B cell (primary cell): Measurements from ENCODE around the gene SEC22B. TPM values are rescaled to one million over a fixed set of nuclear protein-coding genes. Genes with fewer than 3 reads are reported as not detected.
"Not testable (repeated sequence)": the region's sequence is repeated elsewhere in the genome, so short reads cannot be mapped to it uniquely, and the experiment has no call there.

Source experiments
- ATAC-seq: fragments of 200-7000 bp; cut with Tn5 transposase; one replicate; pipeline ENCODE4 v1.10.0; 2021; ENCODE audit warnings: low read depth, mild to moderate bottlenecking, moderate number of reproducible peaks, moderate library complexity
- CTCF ChIA-PET: fragments of 350-600 bp; sonication (Branson Sonifier 250); formaldehyde crosslinking; loops from one replicate; lab custom pipeline; 2021; ENCODE audit warnings: antibody characterized with exemption, inconsistent platforms; lab: Charles Lee
- POLR2A ChIA-PET: fragments of 350-600 bp; sonication (Branson Sonifier 250); formaldehyde crosslinking; loops from one replicate; lab custom pipeline; 2021; ENCODE audit warnings: antibody characterized with exemption; lab: Charles Lee
- DNase-seq: peaks from one replicate; pipeline ENCODE4 v3.0.0; 2013
- H2AFZ ChIP-seq: 2 replicates; pipeline ENCODE4 v1.6.1; 2012; ENCODE audit warnings: mild to moderate bottlenecking, low read depth, low read length; ENCODE audit not compliant: insufficient read depth, poor library complexity, severe bottlenecking
- H3K27ac ChIP-seq, 2 donors: 1 replicate in 1 of 2; 2 replicates in 1 of 2; pipeline ENCODE4 v1.5.1; 2012 to 2013; ENCODE audit warnings: low read length in 2 of 2, mild to moderate bottlenecking in 2 of 2, moderate library complexity in 1 of 2
- H3K27me3 ChIP-seq, 4 experiments: fragments of 200-600 bp in 1 of 4; sonication (generic) in 1 of 4; replicated peaks in 1 of 4; 1 replicate in 2 of 4; 2 replicates in 2 of 4; pipeline versions ENCODE4 v1.6.1 to v1.7.0; 2013 to 2016; ENCODE audit warnings: low read length in 3 of 4, mild to moderate bottlenecking in 2 of 4, mixed read lengths in 1 of 4, moderate library complexity in 1 of 4; ENCODE audit not compliant: insufficient read depth in 4 of 4, control insufficient read depth in 3 of 4; ENCODE audit errors: control extremely low read depth in 1 of 4
- H3K36me3 ChIP-seq, 2 experiments: replicated peaks in 1 of 2; 1 replicate in 1 of 2; 2 replicates in 1 of 2; pipeline versions ENCODE4 v1.6.1 to v1.7.1; 2013; ENCODE audit warnings: low read length in 1 of 2; ENCODE audit not compliant: insufficient read depth in 2 of 2, control insufficient read depth in 1 of 2; ENCODE audit errors: control extremely low read depth in 1 of 2, extremely low read depth in 1 of 2
- H3K4me1 ChIP-seq, 2 donors: fragments of 200-600 bp in 1 of 2; sonication (generic) in 1 of 2; 1 replicate in 1 of 2; 2 replicates in 1 of 2; pipeline versions ENCODE4 v1.5.1 to v1.6.1; 2013 to 2017; ENCODE audit warnings: low read length in 2 of 2; ENCODE audit not compliant: control insufficient read depth in 2 of 2, insufficient read depth in 2 of 2
- H3K4me2 ChIP-seq: replicated peaks from 2 replicates; pipeline ENCODE3; 2012; ENCODE audit warnings: mild to moderate bottlenecking, low read depth, low read length; ENCODE audit not compliant: poor library complexity, severe bottlenecking
- H3K4me3 ChIP-seq, 5 experiments: fragments of 200-600 bp in 1 of 5; sonication (generic) in 1 of 5; 1 replicate in 3 of 5; 2 replicates in 2 of 5; pipeline versions ENCODE4 v1.5.1 to v1.7.0; 2011 to 2016; ENCODE audit warnings: low read length in 4 of 5, mild to moderate bottlenecking in 4 of 5, low read depth in 2 of 5, control low read depth in 1 of 5, moderate library complexity in 1 of 5; ENCODE audit not compliant: insufficient read depth in 1 of 5; ENCODE audit errors: control extremely low read depth in 1 of 5, extremely low read depth in 1 of 5
- H3K79me2 ChIP-seq: fragments of 200-600 bp; sonication (generic); one replicate; pipeline ENCODE4 v1.6.0; 2016; ENCODE audit warnings: low read length; ENCODE audit not compliant: control insufficient read depth, insufficient read depth
- H3K9ac ChIP-seq: fragments of 200-600 bp; sonication (generic); 2 replicates; pipeline ENCODE4 v1.6.1; 2017; ENCODE audit warnings: mild to moderate bottlenecking, low read length, moderate library complexity
- H3K9me3 ChIP-seq, 3 donors: one replicate each; pipeline versions ENCODE4 v1.6.1 to v1.7.1; 2013; ENCODE audit warnings: low read length in 2 of 3; ENCODE audit not compliant: control insufficient read depth in 2 of 3, insufficient read depth in 1 of 3; ENCODE audit errors: control extremely low read depth in 1 of 3
- H4K20me1 ChIP-seq: 2 replicates; pipeline ENCODE4 v1.6.0; 2012; ENCODE audit warnings: mild to moderate bottlenecking, low read length; ENCODE audit not compliant: insufficient read depth, control insufficient read depth, poor library complexity, severe bottlenecking
- H3K27ac Mint-ChIP-seq: one replicate; pipeline ENCODE4 v1.8.0; 2021; ENCODE audit warnings: mixed read lengths
- H3K27me3 Mint-ChIP-seq: one replicate; pipeline ENCODE4 v1.8.0; 2021; ENCODE audit warnings: mixed read lengths
- H3K4me1 Mint-ChIP-seq: one replicate; pipeline ENCODE4 v1.8.0; 2021; ENCODE audit warnings: mixed read lengths
- H3K4me3 Mint-ChIP-seq: one replicate; pipeline ENCODE4 v1.8.0; 2021; ENCODE audit warnings: mixed read lengths
- H3K9me3 Mint-ChIP-seq: one replicate; pipeline ENCODE4 v1.8.0; 2022; ENCODE audit warnings: mixed read lengths; ENCODE audit not compliant: insufficient read depth
- WGBS: methylation state at CpG from one replicate; pipeline ENCODE4 v1.1.5; 2013; ENCODE audit warnings: missing lambda C conversion rate; ENCODE audit not compliant: insufficient coverage; 5-methylcytosine and 5-hydroxymethylcytosine counted together
- intact Hi-C: fragments of 100-400 bp; cut with micrococcal nuclease; formaldehyde crosslinking; loops from one replicate; pipeline ENCODE4 v1.10.0; 2022
- polyA plus RNA-seq: library from polyadenylated mRNA; depleted of rRNA; stranded (reverse); fragments of >200 nt; gene quantifications from 2 replicates; pipeline ENCODE4 v1.2.3, GENCODE V29; 2012
- total RNA-seq, 2 donors: library from RNA; stranded (reverse); fragments of 120-200 nt in 1 of 2; gene quantifications; 1 replicate in 1 of 2; 2 replicates in 1 of 2; pipeline versions ENCODE4 v1.2.3 to v1.2.4, GENCODE V29; 2013 to 2022

Gene SEC22B
- total and polyA plus RNA-seq, 2 donors (not counting 1 experiment from before 2014, with no cell fraction given), result 6.5 to 33.0 TPM

GRCh38 chr1:120116094-120116493, 60.2 kb downstream of the SEC22B start:
- intact Hi-C loops, H3K79me2 ChIP-seq, H3K27me3 Mint-ChIP-seq, H3K4me2 ChIP-seq, H3K9me3 Mint-ChIP-seq, H3K9me3 ChIP-seq, H3K4me3 Mint-ChIP-seq, POLR2A ChIA-PET, H3K27ac Mint-ChIP-seq, H3K27me3 ChIP-seq, H3K9ac ChIP-seq, DNase-seq, H2AFZ ChIP-seq, H3K36me3 ChIP-seq, H3K4me3 ChIP-seq, ATAC-seq, H3K27ac ChIP-seq, CTCF ChIA-PET, H4K20me1 ChIP-seq: not testable (repeated sequence)
- no CpG with 5 or more reads among the region's 2 CpGs for WGBS
- peaks cover 40% of the 10 kb centered on the region for H3K4me1 Mint-ChIP-seq
- H3K4me1 ChIP-seq, result peaks cover 13 to 24% of the 10 kb centered on the region in 2 donors

GRCh38 chr1:120113134-120113533, 63.2 kb downstream of the SEC22B start:
- WGBS, result no CpG with 5 or more reads among the region's 3 CpGs
- intact Hi-C loops, H3K79me2 ChIP-seq, H2AFZ ChIP-seq, H3K36me3 ChIP-seq, H3K27ac ChIP-seq, H3K9me3 ChIP-seq, ATAC-seq, H3K4me3 ChIP-seq, H4K20me1 ChIP-seq, CTCF ChIA-PET, H3K9ac ChIP-seq, POLR2A ChIA-PET, H3K4me2 ChIP-seq, H3K4me3 Mint-ChIP-seq, H3K27me3 ChIP-seq, H3K9me3 Mint-ChIP-seq, H3K27me3 Mint-ChIP-seq, DNase-seq: not testable (repeated sequence)
- Mint-ChIP-seq H3K27ac (peak overlapping the region; percentile 67), H3K4me1 (peaks cover 41% of the 10 kb centered on the region)
- peaks cover 13 to 38% of the 10 kb centered on the region in 2 donors for H3K4me1 ChIP-seq

- H3K36me3 ChIP-seq, H3K9me3 Mint-ChIP-seq, H4K20me1 ChIP-seq, H3K4me2 ChIP-seq, H3K27ac ChIP-seq, intact Hi-C loops, H3K27me3 Mint-ChIP-seq, H2AFZ ChIP-seq, H3K9me3 ChIP-seq, H3K9ac ChIP-seq, CTCF ChIA-PET, H3K27me3 ChIP-seq, DNase-seq, ATAC-seq, H3K4me3 ChIP-seq, H3K4me3 Mint-ChIP-seq, H3K79me2 ChIP-seq, POLR2A ChIA-PET: not testable (repeated sequence)
- Mint-ChIP-seq H3K4me1 (peaks cover 35% of the 10 kb centered on the region), H3K27ac (peak overlapping the region; percentile 34)
- WGBS, result no CpG with 5 or more reads among the region's 5 CpGs
- H3K4me1 ChIP-seq, result peaks cover 12 to 34% of the 10 kb centered on the region in 2 donors
Observed at GRCh38 chr1:120112212-120112611, 64.1 kb downstream of the SEC22B start.

GRCh38 chr1:120111771-120112170, 64.5 kb downstream of the SEC22B start:
- intact Hi-C loops, H3K4me3 ChIP-seq, ATAC-seq, POLR2A ChIA-PET, H3K9ac ChIP-seq, H3K4me3 Mint-ChIP-seq, H3K4me2 ChIP-seq, H3K79me2 ChIP-seq, H3K9me3 Mint-ChIP-seq, CTCF ChIA-PET, H3K9me3 ChIP-seq, H3K27me3 Mint-ChIP-seq, H3K36me3 ChIP-seq, H3K27ac Mint-ChIP-seq, H3K27me3 ChIP-seq, H3K27ac ChIP-seq, H4K20me1 ChIP-seq, DNase-seq, H2AFZ ChIP-seq: not testable (repeated sequence)
- no CpG with 5 or more reads among the region's 3 CpGs for WGBS
- H3K4me1 Mint-ChIP-seq, result peaks cover 34% of the 10 kb centered on the region
- peaks cover 12 to 32% of the 10 kb centered on the region in 2 donors for H3K4me1 ChIP-seq
